ENCODE measurements around the gene MROH2A.
A peak's percentile ranks its signal among the peaks of the same experiment; 100 is the strongest.

The MROH2A gene

DNA sequence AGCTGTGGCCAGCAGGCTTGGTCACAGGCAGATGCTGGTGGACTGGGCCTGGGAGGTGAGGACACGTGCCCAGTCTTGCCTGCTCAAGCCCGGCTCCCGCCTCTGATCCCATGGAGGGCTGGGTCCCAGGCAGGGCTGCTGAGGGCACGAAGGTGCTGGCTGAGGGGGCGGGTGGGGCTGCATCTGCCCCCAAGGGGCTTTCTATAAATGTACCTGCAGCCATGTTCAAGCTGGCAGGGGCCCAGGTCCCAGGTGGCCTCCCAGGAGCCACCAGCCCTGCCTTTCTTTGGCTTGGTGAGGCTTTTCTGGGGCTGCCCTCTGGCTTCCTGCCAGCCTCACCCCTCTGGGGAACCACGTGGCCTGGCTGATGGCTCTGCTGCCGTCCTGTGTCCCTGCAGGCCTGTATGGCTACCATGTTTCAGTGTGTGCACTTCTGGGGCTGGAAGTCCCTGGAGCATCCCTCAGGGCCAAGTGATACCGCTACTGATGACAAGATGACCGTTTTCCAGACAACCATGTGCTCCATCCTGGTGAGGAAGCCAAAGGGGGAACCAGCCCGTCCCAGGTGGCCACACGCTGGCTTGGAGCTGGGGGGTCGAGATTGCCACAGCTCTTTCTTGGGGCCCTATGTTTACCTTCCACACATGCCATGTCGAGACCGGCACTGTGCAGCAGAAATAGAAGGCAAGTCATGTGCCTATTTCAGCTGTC lies 53.0 kb downstream of the MROH2A start:
- H3K4me3 ChIP-seq (ENCODE audit: low read depth, low read length), result no peak overlapping the region
- no peak overlapping the region for H2AFZ ChIP-seq (ENCODE audit: low read length, unreplicated experiment)
- H3K4me1 ChIP-seq (ENCODE audit: control insufficient read depth, insufficient read depth, low read length, unreplicated experiment), result no peaks in the 10 kb centered on the region
- peaks cover 3% of the 10 kb centered on the region for H3K79me2 ChIP-seq (ENCODE audit: control insufficient read depth, insufficient read depth, low read length, unreplicated experiment)
- H3K27ac ChIP-seq (ENCODE audit: low read depth, low read length), result no peak overlapping the region
- no peaks in the 10 kb centered on the region for H3K36me3 ChIP-seq (ENCODE audit: insufficient read depth, low read length)
- H3K27me3 ChIP-seq (ENCODE audit: insufficient read depth, low read length), result no peaks in the 10 kb centered on the region

DNA sequence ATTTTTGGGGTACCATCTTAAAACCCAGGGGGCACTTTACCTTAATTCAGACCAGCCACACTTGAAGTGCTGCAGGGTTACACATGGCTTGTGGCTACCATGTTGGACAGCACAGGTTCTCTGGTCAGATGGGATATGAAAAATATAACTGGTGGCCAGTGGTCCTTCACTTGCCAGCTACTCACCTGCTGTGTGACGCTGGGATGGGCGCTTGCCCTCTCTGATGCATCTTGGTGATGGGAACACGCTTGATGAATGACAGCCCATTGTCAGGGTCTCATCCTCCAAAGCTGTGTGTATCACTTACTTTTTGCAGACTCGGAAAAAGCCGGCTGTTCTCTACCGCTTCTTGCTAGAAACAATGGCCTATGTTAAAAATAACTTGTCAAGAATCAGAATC lies 53.7 kb downstream of the MROH2A start:
- peaks cover 10% of the 10 kb centered on the region for H3K79me2 ChIP-seq (ENCODE audit: control insufficient read depth, insufficient read depth, low read length, unreplicated experiment)
- no peak overlapping the region for H3K4me3 ChIP-seq (ENCODE audit: low read depth, low read length)
- H3K36me3 ChIP-seq (ENCODE audit: insufficient read depth, low read length), result no peaks in the 10 kb centered on the region
- no peaks in the 10 kb centered on the region for H3K4me1 ChIP-seq (ENCODE audit: control insufficient read depth, insufficient read depth, low read length, unreplicated experiment)
- no peaks in the 10 kb centered on the region for H3K27me3 ChIP-seq (ENCODE audit: insufficient read depth, low read length)
- no peak overlapping the region for H2AFZ ChIP-seq (ENCODE audit: low read length, unreplicated experiment)
- peak overlapping the region; percentile 27; the same call in 1 of the 2 replicates for H3K27ac ChIP-seq (ENCODE audit: low read depth, low read length)

DNA sequence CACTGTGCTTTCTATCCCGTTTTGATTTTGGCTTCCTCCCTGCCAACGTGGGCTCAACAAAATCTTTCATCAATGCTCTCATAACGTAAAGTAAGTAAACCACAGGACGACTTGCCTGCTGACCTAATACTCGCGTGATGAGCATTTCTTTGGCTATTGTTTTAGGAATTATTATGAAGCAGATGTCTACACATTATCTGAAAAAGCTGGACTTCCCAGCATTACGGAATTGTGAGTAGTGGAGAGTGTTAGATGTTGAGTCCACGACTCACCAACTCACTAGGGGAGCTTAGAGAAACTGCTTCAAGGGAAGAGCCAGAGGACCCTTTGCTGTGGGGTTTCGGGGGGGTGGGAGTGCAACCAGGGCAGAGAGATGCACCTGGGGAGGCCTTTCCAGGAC lies 54.3 kb downstream of the MROH2A start:
- no peak overlapping the region for H3K4me3 ChIP-seq (ENCODE audit: low read depth, low read length)
- no peaks in the 10 kb centered on the region for H3K27me3 ChIP-seq (ENCODE audit: insufficient read depth, low read length)
- no peaks in the 10 kb centered on the region for H3K4me1 ChIP-seq (ENCODE audit: control insufficient read depth, insufficient read depth, low read length, unreplicated experiment)
- no peaks in the 10 kb centered on the region for H3K36me3 ChIP-seq (ENCODE audit: insufficient read depth, low read length)
- no peak overlapping the region for H2AFZ ChIP-seq (ENCODE audit: low read length, unreplicated experiment)
- H3K79me2 ChIP-seq (ENCODE audit: control insufficient read depth, insufficient read depth, low read length, unreplicated experiment), result peaks cover 13% of the 10 kb centered on the region
- H3K27ac ChIP-seq (ENCODE audit: low read depth, low read length), result peak overlapping the region; percentile 27; the same call in 1 of the 2 replicates

DNA sequence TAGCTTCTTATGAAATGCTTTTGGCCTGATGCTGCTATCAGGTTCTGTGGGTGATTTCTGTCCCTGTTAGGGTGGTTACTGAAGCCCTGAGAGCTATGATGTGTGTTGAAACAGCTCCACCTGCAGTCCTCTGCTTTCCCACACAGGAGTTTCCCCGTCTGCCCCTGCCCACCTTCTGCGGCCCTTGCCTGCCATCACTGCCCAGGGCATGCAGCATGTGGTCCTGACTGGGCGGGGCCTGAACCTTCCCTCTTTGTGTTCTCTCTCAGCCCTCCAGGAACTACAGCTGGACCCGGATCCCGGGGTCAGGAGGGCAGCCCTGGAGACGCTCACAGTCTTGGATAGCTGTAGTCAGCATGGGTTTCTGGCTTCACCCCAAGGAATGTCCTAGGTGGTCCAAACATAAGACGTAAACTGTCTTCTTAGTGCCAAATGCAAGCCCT lies 54.8 kb downstream of the MROH2A start:
- no peak overlapping the region for H3K4me3 ChIP-seq (ENCODE audit: low read depth, low read length)
- H3K4me1 ChIP-seq (ENCODE audit: control insufficient read depth, insufficient read depth, low read length, unreplicated experiment), result no peaks in the 10 kb centered on the region
- no peak overlapping the region for H2AFZ ChIP-seq (ENCODE audit: low read length, unreplicated experiment)
- no peaks in the 10 kb centered on the region for H3K27me3 ChIP-seq (ENCODE audit: insufficient read depth, low read length)
- no peaks in the 10 kb centered on the region for H3K36me3 ChIP-seq (ENCODE audit: insufficient read depth, low read length)
- peak overlapping the region; percentile 10; the same call in 1 of the 2 replicates for H3K27ac ChIP-seq (ENCODE audit: low read depth, low read length)
- peaks cover 18% of the 10 kb centered on the region for H3K79me2 ChIP-seq (ENCODE audit: control insufficient read depth, insufficient read depth, low read length, unreplicated experiment)

DNA sequence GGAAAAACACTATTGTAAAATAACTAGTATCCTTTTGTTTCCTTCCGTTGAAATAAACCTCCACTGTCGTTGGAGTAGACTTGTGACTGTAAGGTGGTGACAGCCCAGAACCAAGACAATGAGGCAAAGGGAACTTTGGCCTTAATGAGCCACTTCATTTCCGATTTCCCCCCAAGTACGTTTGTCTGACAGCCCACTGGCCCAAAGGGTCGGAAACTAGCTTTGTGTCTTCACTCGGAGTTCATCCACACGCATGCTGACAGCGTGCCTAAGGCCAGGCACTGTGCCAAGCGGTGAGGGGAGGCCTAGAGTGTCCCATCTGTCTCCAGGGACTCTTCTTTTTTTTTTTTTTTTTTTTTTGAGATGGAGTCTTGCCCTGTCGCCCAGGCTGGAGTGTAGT lies 55.2 kb downstream of the MROH2A start:
- Histone ChIP-seq H3K4me3 (ENCODE audit: low read depth, low read length) (no peak overlapping the region), H2AFZ (ENCODE audit: low read length, unreplicated experiment) (no peak overlapping the region), H3K79me2 (ENCODE audit: control insufficient read depth, insufficient read depth, low read length, unreplicated experiment) (peaks cover 23% of the 10 kb centered on the region), H3K4me1 (ENCODE audit: control insufficient read depth, insufficient read depth, low read length, unreplicated experiment) (no peaks in the 10 kb centered on the region), H3K27ac (ENCODE audit: low read depth, low read length) (peak overlapping the region; percentile 10; the same call in 1 of the 2 replicates), H3K36me3 (ENCODE audit: insufficient read depth, low read length) (no peaks in the 10 kb centered on the region), H3K27me3 (ENCODE audit: insufficient read depth, low read length) (no peaks in the 10 kb centered on the region)

DNA sequence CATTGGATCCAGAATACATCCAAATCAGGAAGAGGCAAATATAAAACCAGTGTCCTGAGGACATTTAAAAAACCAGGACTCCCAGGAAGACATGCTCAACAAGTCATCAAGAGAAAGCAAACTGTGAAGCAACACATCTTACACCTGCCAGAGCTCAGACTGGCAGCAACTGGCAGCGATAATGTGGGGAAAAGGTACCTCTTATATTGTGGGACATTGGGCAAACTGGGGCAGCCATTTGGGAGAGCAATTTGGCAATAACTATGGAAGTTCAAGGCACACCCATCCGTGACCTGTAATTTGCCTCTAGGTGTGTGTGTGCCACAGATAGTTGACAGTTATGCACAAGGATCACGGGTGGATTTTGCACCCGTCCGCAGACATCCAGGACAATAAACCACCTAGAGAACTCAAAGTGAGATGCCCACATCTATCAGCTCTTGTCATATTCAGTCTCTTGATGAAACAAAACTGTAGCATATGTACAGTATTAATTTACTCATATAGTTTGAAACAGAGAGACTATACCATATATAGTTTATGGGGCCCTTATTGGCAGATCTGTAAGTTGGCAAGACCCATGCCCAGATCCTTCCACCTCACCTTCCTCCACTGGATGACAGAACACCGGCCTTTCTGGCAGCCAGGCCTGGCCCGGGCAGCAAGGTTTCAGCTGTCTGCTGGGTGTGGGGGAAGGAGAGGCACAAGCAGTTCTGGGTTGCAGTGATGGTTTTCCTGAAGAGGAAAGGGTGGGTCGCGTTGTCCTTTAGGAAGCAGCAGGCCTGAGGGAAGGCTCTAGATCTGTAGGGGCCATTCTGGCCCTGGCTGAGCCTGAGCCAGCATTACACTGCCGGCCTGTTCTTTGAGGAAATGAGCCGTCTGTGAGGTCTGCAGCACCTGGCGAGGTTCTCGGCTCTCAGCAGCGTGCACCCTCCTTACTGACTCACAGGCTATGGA lies 57.4 kb downstream of the MROH2A start:
- Histone ChIP-seq H3K79me2 (ENCODE audit: control insufficient read depth, insufficient read depth, low read length, unreplicated experiment) (peaks cover 44% of the 10 kb centered on the region), H3K27ac (ENCODE audit: low read depth, low read length) (no peak overlapping the region), H3K36me3 (ENCODE audit: insufficient read depth, low read length) (peaks cover 10% of the 10 kb centered on the region; the same call in 1 of the 2 replicates), H2AFZ (ENCODE audit: low read length, unreplicated experiment) (no peak overlapping the region), H3K4me3 (ENCODE audit: low read depth, low read length) (no peak overlapping the region), H3K4me1 (ENCODE audit: control insufficient read depth, insufficient read depth, low read length, unreplicated experiment) (no peaks in the 10 kb centered on the region), H3K27me3 (ENCODE audit: insufficient read depth, low read length) (no peaks in the 10 kb centered on the region)

DNA sequence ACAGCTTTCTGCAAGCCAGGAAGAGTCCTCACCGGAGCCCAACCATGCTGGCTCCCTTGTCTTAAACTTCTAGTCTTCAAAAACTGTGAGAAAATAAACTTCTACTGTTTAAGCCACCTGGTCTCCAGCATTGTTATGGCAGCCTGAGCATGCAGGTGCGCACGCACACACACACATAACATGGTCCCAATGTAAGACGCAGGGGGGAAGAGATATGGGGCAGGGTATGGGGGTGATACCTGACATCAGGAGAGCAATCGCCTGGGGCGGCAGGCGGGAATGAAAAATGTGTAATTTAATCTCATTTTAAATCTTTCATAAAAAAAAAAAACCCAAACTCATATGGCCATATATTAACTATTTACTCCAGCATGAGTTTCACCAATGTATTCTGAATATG lies 58.2 kb downstream of the MROH2A start:
- H3K27ac ChIP-seq (ENCODE audit: low read depth, low read length), result no peak overlapping the region
- H2AFZ ChIP-seq (ENCODE audit: low read length, unreplicated experiment), result no peak overlapping the region
- peaks cover 18% of the 10 kb centered on the region; the same call in 1 of the 2 replicates for H3K36me3 ChIP-seq (ENCODE audit: insufficient read depth, low read length)
- no peaks in the 10 kb centered on the region for H3K4me1 ChIP-seq (ENCODE audit: control insufficient read depth, insufficient read depth, low read length, unreplicated experiment)
- H3K4me3 ChIP-seq (ENCODE audit: low read depth, low read length), result no peak overlapping the region
- peaks cover 53% of the 10 kb centered on the region for H3K79me2 ChIP-seq (ENCODE audit: control insufficient read depth, insufficient read depth, low read length, unreplicated experiment)
- no peaks in the 10 kb centered on the region for H3K27me3 ChIP-seq (ENCODE audit: insufficient read depth, low read length)

DNA sequence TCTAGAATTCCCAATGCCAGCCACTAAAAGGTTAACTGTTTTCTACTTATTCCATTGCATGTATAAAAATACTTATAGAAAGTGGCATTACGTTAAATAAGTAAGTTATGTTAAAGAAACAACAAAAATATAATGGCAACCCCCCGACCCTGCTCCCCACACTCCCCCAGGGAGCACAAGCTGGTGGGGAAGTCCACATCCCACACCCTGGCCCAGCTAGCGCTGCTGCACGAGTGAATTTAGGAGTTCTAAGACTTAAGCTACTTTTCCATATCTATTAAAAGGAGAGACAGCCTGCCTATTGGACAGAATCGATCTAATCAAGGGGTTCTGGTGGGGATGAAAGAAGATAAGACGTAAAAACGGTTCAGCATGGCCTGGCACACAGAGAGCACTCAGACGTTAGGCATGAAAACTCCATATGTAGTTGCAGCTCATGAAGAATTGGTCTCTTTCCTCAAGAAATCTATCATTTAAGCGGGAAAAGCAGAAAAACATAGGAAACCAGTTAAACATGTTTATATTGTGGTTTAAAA lies 59.6 kb downstream of the MROH2A start:
- Histone ChIP-seq H3K4me1 (ENCODE audit: control insufficient read depth, insufficient read depth, low read length, unreplicated experiment) (no peaks in the 10 kb centered on the region), H3K4me3 (ENCODE audit: low read depth, low read length) (no peak overlapping the region), H3K27me3 (ENCODE audit: insufficient read depth, low read length) (no peaks in the 10 kb centered on the region), H3K36me3 (ENCODE audit: insufficient read depth, low read length) (peaks cover 32% of the 10 kb centered on the region), H3K79me2 (ENCODE audit: control insufficient read depth, insufficient read depth, low read length, unreplicated experiment) (peaks cover 67% of the 10 kb centered on the region), H3K27ac (ENCODE audit: low read depth, low read length) (no peak overlapping the region), H2AFZ (ENCODE audit: low read length, unreplicated experiment) (peak overlapping the region; percentile 51)

DNA sequence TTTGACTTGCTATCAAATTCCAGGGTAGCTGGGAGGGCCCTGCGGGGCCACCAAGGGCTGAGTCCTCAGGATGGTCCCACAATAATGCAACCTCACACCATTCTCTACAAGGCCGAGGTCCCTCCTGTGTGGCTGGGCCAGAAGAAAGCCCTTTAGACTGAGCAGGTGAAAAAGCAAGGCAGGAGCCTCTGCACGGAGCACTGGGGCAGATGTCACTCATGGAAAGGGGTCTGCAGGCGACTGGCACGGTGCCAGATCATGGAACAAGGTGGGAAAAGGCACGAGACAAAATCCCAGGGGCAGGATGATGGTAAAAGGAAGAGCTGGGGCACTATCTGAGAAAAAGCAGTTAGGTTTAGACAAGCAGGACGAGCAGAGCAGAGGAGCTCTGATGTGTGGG lies 60.1 kb downstream of the MROH2A start:
- Histone ChIP-seq H3K79me2 (ENCODE audit: control insufficient read depth, insufficient read depth, low read length, unreplicated experiment) (peaks cover 72% of the 10 kb centered on the region), H3K27ac (ENCODE audit: low read depth, low read length) (no peak overlapping the region), H3K4me3 (ENCODE audit: low read depth, low read length) (no peak overlapping the region), H2AFZ (ENCODE audit: low read length, unreplicated experiment) (peak overlapping the region; percentile 51), H3K4me1 (ENCODE audit: control insufficient read depth, insufficient read depth, low read length, unreplicated experiment) (no peaks in the 10 kb centered on the region), H3K27me3 (ENCODE audit: insufficient read depth, low read length) (no peaks in the 10 kb centered on the region), H3K36me3 (ENCODE audit: insufficient read depth, low read length) (peaks cover 32% of the 10 kb centered on the region)

DNA sequence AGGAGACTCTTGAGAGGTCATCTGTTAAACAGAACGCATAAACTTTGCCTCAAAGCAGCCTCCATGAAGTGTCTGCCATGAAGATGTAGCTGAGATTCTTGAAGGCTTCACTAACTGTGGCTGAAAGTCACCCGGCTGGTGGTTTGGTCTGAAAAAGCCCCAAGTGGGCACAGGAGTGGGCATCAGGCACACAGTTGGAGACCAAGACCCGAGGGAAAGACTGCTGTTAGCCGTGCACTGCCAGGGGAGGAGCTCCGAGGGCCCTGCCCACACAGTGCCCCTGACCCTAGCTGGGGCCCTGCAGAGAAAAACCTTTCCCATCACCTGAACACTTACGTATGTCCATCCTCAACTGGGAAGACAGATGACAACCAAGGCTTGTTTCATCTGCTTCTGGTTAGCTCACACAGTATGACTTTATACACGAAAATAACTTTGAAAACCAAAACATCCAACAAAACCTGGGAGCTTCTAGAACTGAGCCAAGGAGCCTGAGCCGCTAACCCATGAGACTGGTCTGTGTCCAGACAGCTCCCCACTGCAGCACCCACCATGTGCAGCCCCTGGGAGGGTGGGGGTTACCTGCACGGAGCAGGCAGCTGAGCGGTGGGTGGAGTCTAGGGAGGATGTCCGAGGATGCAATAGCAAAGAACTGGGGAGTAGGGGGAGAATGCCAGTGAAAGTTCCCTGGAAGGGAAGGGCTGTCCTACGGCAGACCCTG lies 60.8 kb downstream of the MROH2A start:
- no peak overlapping the region for H2AFZ ChIP-seq (ENCODE audit: low read length, unreplicated experiment)

More for the DNA sequence above, 60.8 kb downstream of the MROH2A start:
- H3K4me3 ChIP-seq (ENCODE audit: low read depth, low read length), result no peak overlapping the region
- peaks cover 76% of the 10 kb centered on the region for H3K79me2 ChIP-seq (ENCODE audit: control insufficient read depth, insufficient read depth, low read length, unreplicated experiment)
- no peaks in the 10 kb centered on the region for H3K27me3 ChIP-seq (ENCODE audit: insufficient read depth, low read length)
- no peaks in the 10 kb centered on the region for H3K4me1 ChIP-seq (ENCODE audit: control insufficient read depth, insufficient read depth, low read length, unreplicated experiment)
- no peak overlapping the region for H3K27ac ChIP-seq (ENCODE audit: low read depth, low read length)
- peaks cover 32% of the 10 kb centered on the region for H3K36me3 ChIP-seq (ENCODE audit: insufficient read depth, low read length)

All from ACC112 (cell line).